Naive thymus-derived CD8-positive, alpha-beta T cell (primary cell): ENCODE data around the gene CASK. TPM values are rescaled to one million over a fixed set of nuclear protein-coding genes. Genes with fewer than 3 reads are reported as not detected.
A peak's percentile ranks its signal among the peaks of the same experiment; 100 is the strongest.

Experiments used
- ATAC-seq, 2 donors: fragments of 150-1000 bp; cut with Tn5 transposase in 1 of 2; sonication (Bioruptor Pico), chemical (Tn5 transposase) in 1 of 2; 1 replicate in 1 of 2; 2 replicates in 1 of 2; pipeline ENCODE4 v1.10.0; 2021; ENCODE audit warnings: mild to moderate bottlenecking in 2 of 2, moderate library complexity in 2 of 2
- POLR2A ChIA-PET: fragments of 350-600 bp; sonication (Branson Sonifier 250); formaldehyde crosslinking; loops from one replicate; lab custom pipeline; 2021; ENCODE audit warnings: antibody characterized with exemption; lab: Charles Lee
- DNase-seq, 10 donors: peaks; one replicate each; pipeline versions ENCODE4 v3.0.0 to v3.0.0-alpha.2; 2020 to 2022
- H3K27ac Mint-ChIP-seq, 10 donors: one replicate each; pipeline ENCODE4 v1.8.0; 2020 to 2022; ENCODE audit warnings: mild to moderate bottlenecking in 10 of 10, mixed read lengths in 10 of 10, moderate library complexity in 4 of 10, inconsistent platforms in 1 of 10
- H3K27me3 Mint-ChIP-seq, 5 donors: one replicate each; pipeline ENCODE4 v1.8.0; 2021 to 2022; ENCODE audit warnings: mixed read lengths in 5 of 5
- H3K36me3 Mint-ChIP-seq, 3 donors: one replicate each; pipeline ENCODE4 v1.8.0; 2020 to 2022; ENCODE audit warnings: mixed read lengths in 3 of 3, mild to moderate bottlenecking in 2 of 3, inconsistent platforms in 1 of 3
- H3K4me1 Mint-ChIP-seq, 4 donors: one replicate each; pipeline ENCODE4 v1.8.0; 2021 to 2022; ENCODE audit warnings: mixed read lengths in 4 of 4
- H3K4me3 Mint-ChIP-seq, 10 donors: one replicate each; pipeline ENCODE4 v1.8.0; 2020 to 2022; ENCODE audit warnings: mild to moderate bottlenecking in 10 of 10, mixed read lengths in 10 of 10, moderate library complexity in 6 of 10, inconsistent platforms in 1 of 10
- H3K9me3 Mint-ChIP-seq, 9 donors: one replicate each; pipeline ENCODE4 v1.8.0; 2020 to 2022; ENCODE audit warnings: mixed read lengths in 9 of 9, mild to moderate bottlenecking in 3 of 9, inconsistent platforms in 1 of 9, moderate library complexity in 1 of 9
- polyA plus RNA-seq, 3 donors: library from polyadenylated mRNA; unstranded; fragments of 300-500 nt; fragmentation: Illumina TruSeq; gene quantifications; one replicate each; pipeline ENCODE4 v1.2.3, GENCODE V29; 2021
- total RNA-seq, 8 experiments: library from RNA in 2 of 8; stranded (reverse) in 2 of 8; gene quantifications; one replicate each; pipeline ENCODE4 v1.2.3 and lab custom pipeline; 2021 to 2026

Gene CASK
- total and polyA plus RNA-seq, 5 experiments from 2014 or later = 4.6 to 90.4 (median 16.1) TPM

GRCh38 chrX:41559235-41560052 lies 363.9 kb downstream of the CASK start:
- POLR2A ChIA-PET = no interaction called here
- peak in 4 of 10 donors; percentile 4 to 31 (median 24) for DNase-seq
- no peaks in the 10 kb centered on the region for H3K27me3 Mint-ChIP-seq
- H3K36me3 Mint-ChIP-seq = peaks cover 0 to 15% (median 0%) of the 10 kb centered on the region in 3 donors
- peak overlapping the region in 7 of 10 donors; percentile 61 to 85 (median 79) for H3K27ac Mint-ChIP-seq
- H3K9me3 Mint-ChIP-seq = no peaks in the 10 kb centered on the region
- peaks cover 10 to 54% (median 25%) of the 10 kb centered on the region in 4 donors for H3K4me1 Mint-ChIP-seq
- peak; percentile 60 to 65 for ATAC-seq
- peak overlapping the region; percentile 15 to 62 (median 44) for H3K4me3 Mint-ChIP-seq

GRCh38 chrX:41558531-41558930 lies 364.8 kb downstream of the CASK start:
- no peaks in the 10 kb centered on the region for H3K27me3 Mint-ChIP-seq
- peak overlapping the region in 1 of 10 donors; percentile 64 for H3K27ac Mint-ChIP-seq
- POLR2A ChIA-PET = no interaction called here
- no peak for ATAC-seq
- peak in 3 of 10 donors; percentile 19 to 20 (median 20) for DNase-seq
- no peaks in the 10 kb centered on the region for H3K9me3 Mint-ChIP-seq
- peaks cover 0 to 16% (median 0%) of the 10 kb centered on the region in 3 donors for H3K36me3 Mint-ChIP-seq
- H3K4me1 Mint-ChIP-seq = peaks cover 10 to 49% (median 23%) of the 10 kb centered on the region in 4 donors
- H3K4me3 Mint-ChIP-seq = peak overlapping the region in 1 of 10 donors; percentile 22

GRCh38 chrX:41556958-41557357 lies 366.4 kb downstream of the CASK start:
- H3K27me3 Mint-ChIP-seq = no peaks in the 10 kb centered on the region
- H3K27ac Mint-ChIP-seq = peak overlapping the region in 4 of 10 donors; percentile 12 to 75 (median 48)
- peak; percentile 65 to 72 for ATAC-seq
- H3K36me3 Mint-ChIP-seq = peaks cover 0 to 25% (median 2%) of the 10 kb centered on the region in 3 donors
- POLR2A ChIA-PET = no interaction called here
- no peaks in the 10 kb centered on the region for H3K9me3 Mint-ChIP-seq
- peak overlapping the region in 1 of 10 donors; percentile 3 for H3K4me3 Mint-ChIP-seq
- H3K4me1 Mint-ChIP-seq = peaks cover 10 to 43% (median 20%) of the 10 kb centered on the region in 4 donors
- peak in 4 of 10 donors; percentile 1 to 30 (median 16) for DNase-seq

DNA sequence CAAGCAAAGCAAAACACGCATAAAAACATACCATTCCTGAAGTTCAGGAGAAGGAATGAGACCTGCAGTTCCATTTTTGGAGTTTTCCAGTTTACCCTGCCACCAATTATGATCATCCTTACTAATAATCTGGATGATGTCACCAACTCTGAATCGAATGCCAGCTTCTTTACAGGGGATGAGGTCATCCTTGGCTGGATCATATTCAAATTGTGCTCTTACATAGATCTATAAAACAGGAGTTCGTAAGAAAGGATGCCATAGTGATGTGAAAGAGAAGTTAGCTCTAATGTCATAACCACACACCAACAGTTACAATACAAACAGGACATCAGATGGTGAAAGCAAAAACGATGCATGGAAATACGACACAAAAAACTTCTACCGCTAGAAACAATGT lies 369.7 kb downstream of the CASK start:
- POLR2A ChIA-PET = no interaction called here
- peaks cover 4 to 16% (median 7%) of the 10 kb centered on the region in 4 donors for H3K4me1 Mint-ChIP-seq
- H3K27me3 Mint-ChIP-seq = no peaks in the 10 kb centered on the region
- H3K9me3 Mint-ChIP-seq = no peaks in the 10 kb centered on the region
- H3K27ac Mint-ChIP-seq = peak overlapping the region in 1 of 10 donors; percentile 33
- peaks cover 0 to 37% (median 5%) of the 10 kb centered on the region in 3 donors for H3K36me3 Mint-ChIP-seq
- ATAC-seq (no peak), DNase-seq (no peak)
- H3K4me3 Mint-ChIP-seq = no peak overlapping the region

GRCh38 chrX:41548411-41548810 lies 374.9 kb downstream of the CASK start:
- H3K27ac Mint-ChIP-seq = peak overlapping the region in 2 of 10 donors; percentile 8 to 53
- no peak for ATAC-seq
- DNase-seq = no peak
- no peaks in the 10 kb centered on the region for H3K9me3 Mint-ChIP-seq
- H3K4me1 Mint-ChIP-seq = no peaks in the 10 kb centered on the region
- POLR2A ChIA-PET = no interaction called here
- H3K36me3 Mint-ChIP-seq = peaks cover 0 to 42% (median 9%) of the 10 kb centered on the region in 3 donors
- H3K4me3 Mint-ChIP-seq = no peak overlapping the region
- H3K27me3 Mint-ChIP-seq = no peaks in the 10 kb centered on the region

DNA sequence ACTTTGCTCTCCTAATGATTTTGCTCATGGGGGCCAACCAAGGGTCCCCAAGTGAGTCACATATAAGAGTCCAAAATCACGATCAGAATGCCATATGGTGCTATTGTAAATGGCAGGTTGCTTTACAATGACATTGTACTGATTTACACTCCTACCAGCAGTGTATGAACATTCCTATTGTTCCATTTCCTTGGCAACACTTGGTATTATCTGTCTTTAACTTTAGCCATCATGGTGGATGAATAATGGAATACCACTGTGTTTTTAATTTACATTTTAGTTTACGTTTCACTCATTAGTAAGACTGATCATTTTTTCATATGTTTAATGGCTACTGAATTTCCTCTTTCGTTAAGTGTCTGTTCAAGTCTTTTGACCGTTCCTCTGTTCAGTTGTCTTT lies 379.7 kb downstream of the CASK start:
- no peak overlapping the region for H3K27ac Mint-ChIP-seq
- no peaks in the 10 kb centered on the region for H3K9me3 Mint-ChIP-seq
- DNase-seq = no peak
- ATAC-seq = no peak
- peaks cover 0 to 46% (median 12%) of the 10 kb centered on the region in 3 donors for H3K36me3 Mint-ChIP-seq
- H3K4me3 Mint-ChIP-seq = no peak overlapping the region
- no peaks in the 10 kb centered on the region for H3K27me3 Mint-ChIP-seq
- POLR2A ChIA-PET = no interaction called here
- no peaks in the 10 kb centered on the region for H3K4me1 Mint-ChIP-seq

DNA sequence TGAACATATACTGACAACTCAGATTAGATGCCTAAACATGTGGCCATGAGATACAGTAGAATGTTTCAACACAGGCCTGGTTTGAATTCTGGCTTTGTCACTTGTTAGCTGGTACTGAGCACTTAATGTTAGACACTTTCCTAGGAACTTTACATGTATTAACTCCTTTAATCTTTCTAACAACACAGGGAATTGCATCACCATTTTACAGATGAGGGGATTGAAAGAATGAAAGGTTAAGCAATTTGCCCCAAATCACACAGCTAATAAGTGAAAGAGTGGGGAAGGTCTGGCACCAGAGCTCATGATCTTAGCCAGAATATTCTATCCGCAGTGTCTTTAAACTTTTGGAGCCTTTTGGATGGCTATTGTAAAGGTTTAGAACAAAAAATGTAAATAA lies 380.3 kb downstream of the CASK start:
- DNase-seq = no peak
- Mint-ChIP-seq H3K4me3 (no peak overlapping the region), H3K9me3 (no peaks in the 10 kb centered on the region), H3K36me3 (peaks cover 0 to 40% (median 9%) of the 10 kb centered on the region in 3 donors), H3K4me1 (no peaks in the 10 kb centered on the region), H3K27me3 (no peaks in the 10 kb centered on the region), H3K27ac (no peak overlapping the region)
- ATAC-seq = no peak
- POLR2A ChIA-PET = no interaction called here

DNA sequence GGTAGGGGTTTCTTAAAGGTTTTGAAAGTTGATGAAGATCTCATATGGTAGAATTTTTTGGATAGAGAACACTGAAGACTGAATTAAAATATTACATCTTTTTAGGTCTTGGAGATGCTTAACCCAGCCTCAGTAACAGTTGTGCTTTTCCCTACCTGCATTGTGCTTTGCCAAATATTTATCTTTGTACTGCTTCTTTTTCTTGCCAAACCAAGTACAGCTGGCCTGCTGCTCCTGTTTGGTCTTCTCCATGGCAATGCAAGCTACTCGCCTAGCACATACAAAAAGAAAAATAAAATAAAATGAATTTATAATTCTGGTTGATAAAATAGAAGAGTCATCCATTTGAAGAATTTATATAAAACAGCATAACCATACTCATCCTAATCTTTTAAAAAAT lies 380.8 kb downstream of the CASK start:
- no peak overlapping the region for H3K27ac Mint-ChIP-seq
- peaks cover 0 to 38% (median 9%) of the 10 kb centered on the region in 3 donors for H3K36me3 Mint-ChIP-seq
- ATAC-seq (no peak), DNase-seq (no peak)
- H3K27me3 Mint-ChIP-seq = no peaks in the 10 kb centered on the region
- no peaks in the 10 kb centered on the region for H3K9me3 Mint-ChIP-seq
- POLR2A ChIA-PET = no interaction called here
- no peaks in the 10 kb centered on the region for H3K4me1 Mint-ChIP-seq
- no peak overlapping the region for H3K4me3 Mint-ChIP-seq

- no peaks in the 10 kb centered on the region for H3K27me3 Mint-ChIP-seq
- DNase-seq (no peak), ATAC-seq (no peak)
- peaks cover 0 to 36% (median 9%) of the 10 kb centered on the region in 3 donors for H3K36me3 Mint-ChIP-seq
- H3K4me1 Mint-ChIP-seq = no peaks in the 10 kb centered on the region
- POLR2A ChIA-PET = no interaction called here
- H3K9me3 Mint-ChIP-seq = no peaks in the 10 kb centered on the region
- no peak overlapping the region for H3K4me3 Mint-ChIP-seq
- H3K27ac Mint-ChIP-seq = no peak overlapping the region
Measured at GRCh38 chrX:41542135-41542534, 381.2 kb downstream of the CASK start.

- no peaks in the 10 kb centered on the region for H3K4me1 Mint-ChIP-seq
- ATAC-seq (no peak), DNase-seq (no peak)
- no peaks in the 10 kb centered on the region for H3K9me3 Mint-ChIP-seq
- peaks cover 0 to 41% (median 9%) of the 10 kb centered on the region in 3 donors for H3K36me3 Mint-ChIP-seq
- no peak overlapping the region for H3K4me3 Mint-ChIP-seq
- H3K27me3 Mint-ChIP-seq = no peaks in the 10 kb centered on the region
- H3K27ac Mint-ChIP-seq = no peak overlapping the region
- POLR2A ChIA-PET = no interaction called here
Measured at GRCh38 chrX:41541386-41541785, 382.0 kb downstream of the CASK start.

DNA sequence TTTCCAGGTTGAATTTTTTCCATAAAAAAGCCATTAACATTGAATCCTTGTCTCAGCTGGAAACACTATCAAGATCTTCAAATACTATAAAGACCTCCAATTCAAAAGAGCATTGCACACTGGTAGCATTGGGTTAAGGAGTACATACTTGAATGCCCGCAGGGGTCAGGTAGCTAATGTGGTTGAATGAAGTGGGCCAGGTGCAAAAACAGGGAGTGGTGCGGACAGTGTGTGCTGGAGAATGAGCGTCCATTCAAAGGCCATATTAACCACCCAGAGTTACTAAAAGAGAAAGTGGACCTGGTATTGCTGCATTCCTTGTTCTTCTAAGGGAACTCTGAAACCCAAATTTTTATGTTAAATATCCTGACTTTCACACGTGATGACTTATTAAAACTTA lies 384.6 kb downstream of the CASK start:
- ATAC-seq (no peak), DNase-seq (no peak)
- H3K36me3 Mint-ChIP-seq = peaks cover 0 to 46% (median 9%) of the 10 kb centered on the region in 3 donors
- H3K27me3 Mint-ChIP-seq = no peaks in the 10 kb centered on the region
- H3K27ac Mint-ChIP-seq = no peak overlapping the region
- H3K4me3 Mint-ChIP-seq = no peak overlapping the region
- H3K4me1 Mint-ChIP-seq = no peaks in the 10 kb centered on the region
- POLR2A ChIA-PET = no interaction called here
- H3K9me3 Mint-ChIP-seq = no peaks in the 10 kb centered on the region

GRCh38 chrX:41530085-41530484 lies 393.3 kb downstream of the CASK start:
- ATAC-seq = no peak
- POLR2A ChIA-PET = no interaction called here
- H3K4me3 Mint-ChIP-seq = no peak overlapping the region
- no peaks in the 10 kb centered on the region for H3K27me3 Mint-ChIP-seq
- peaks cover 3 to 6% (median 4%) of the 10 kb centered on the region in 4 donors for H3K4me1 Mint-ChIP-seq
- DNase-seq = no peak
- no peaks in the 10 kb centered on the region for H3K9me3 Mint-ChIP-seq
- peaks cover 0 to 63% (median 6%) of the 10 kb centered on the region in 3 donors for H3K36me3 Mint-ChIP-seq
- H3K27ac Mint-ChIP-seq = peak overlapping the region in 3 of 10 donors; percentile 56 to 73 (median 60)

DNA sequence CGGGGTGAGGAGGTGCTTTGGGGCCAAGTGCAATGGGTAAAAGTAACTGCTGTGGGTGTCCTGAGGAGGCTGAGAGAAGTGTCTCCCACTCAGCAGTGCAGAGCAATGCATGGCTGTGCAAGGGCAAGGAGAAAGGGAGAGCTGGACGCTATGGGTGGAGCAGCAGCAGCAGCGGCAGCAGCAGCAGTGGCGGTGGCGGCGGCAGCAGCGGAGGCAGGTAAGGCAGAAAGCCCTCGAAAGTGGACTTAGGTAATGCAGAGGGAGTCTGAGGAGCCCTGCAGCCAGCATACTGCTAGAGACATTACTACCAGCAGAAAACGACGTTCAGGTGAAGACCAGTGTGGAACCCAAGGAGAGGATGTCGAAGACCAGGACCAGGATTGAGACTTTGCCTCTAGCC lies 394.1 kb downstream of the CASK start:
- H3K27ac Mint-ChIP-seq = peak overlapping the region in 2 of 10 donors; percentile 54 to 81
- POLR2A ChIA-PET = no interaction called here
- ATAC-seq = no peak

More for the DNA sequence above, 394.1 kb downstream of the CASK start:
- peaks cover 3 to 6% (median 5%) of the 10 kb centered on the region in 4 donors for H3K4me1 Mint-ChIP-seq
- H3K27me3 Mint-ChIP-seq = no peaks in the 10 kb centered on the region
- no peak for DNase-seq
- H3K4me3 Mint-ChIP-seq = peak overlapping the region in 1 of 10 donors; percentile 68
- H3K36me3 Mint-ChIP-seq = peaks cover 0 to 65% (median 6%) of the 10 kb centered on the region in 3 donors
- H3K9me3 Mint-ChIP-seq = no peaks in the 10 kb centered on the region
